Neural progenitor cell (in vitro differentiated cells): ENCODE results near the gene RITA1.

Source experiments
- CTCF ChIP-seq: fragments of 200-600 bp; sonication (generic); IDR thresholded peaks from 2 replicates; pipeline ENCODE4 v1.5.1; 2017; ENCODE audit warnings: antibody characterized with exemption, mild to moderate bottlenecking
- EZH2 ChIP-seq: fragments of 200-600 bp; sonication (generic); IDR thresholded peaks from 2 replicates; pipeline ENCODE4 v1.6.1; 2017; ENCODE audit warnings: antibody characterized with exemption, mild to moderate bottlenecking, moderate library complexity

GRCh38 chr12:113155646-113156045 lies 29.9 kb upstream of the RITA1 start:
- TF ChIP-seq CTCF (no peak), EZH2 (no peak)
